Activated CD4-positive, alpha-beta T cell treated with anti-CD3 and anti-CD28 coated beads for 4 hours (primary cell): ENCODE data around the gene CD163L1.
"Not testable (repeated sequence)": the region's sequence is repeated elsewhere in the genome, so short reads cannot be mapped to it uniquely, and the experiment has no call there.

ENCODE experiments used
- DNase-seq, 2 donors: peaks; one replicate each; pipeline ENCODE4 v3.0.0-alpha.2; 2020

Gene CD163L1

GRCh38 chr12:7444076-7444475 is at the start of gene CD163L1:
TSS of gene CD163L1 (minus strand) at chr12:7444153. CDS start at chr12:7444127, 26 bp downstream.
- no peak for DNase-seq

- DNase-seq: no peak
Measured at GRCh38 chr12:7493006-7493405, 49.1 kb upstream of the CD163L1 start.

GRCh38 chr12:7486512-7486911 is 42.6 kb upstream of the CD163L1 start:
- no peak for DNase-seq

GRCh38 chr12:7485095-7485494 is 41.1 kb upstream of the CD163L1 start:
- no peak for DNase-seq

GRCh38 chr12:7483343-7483742 is 39.4 kb upstream of the CD163L1 start:
- DNase-seq: no peak

DNA sequence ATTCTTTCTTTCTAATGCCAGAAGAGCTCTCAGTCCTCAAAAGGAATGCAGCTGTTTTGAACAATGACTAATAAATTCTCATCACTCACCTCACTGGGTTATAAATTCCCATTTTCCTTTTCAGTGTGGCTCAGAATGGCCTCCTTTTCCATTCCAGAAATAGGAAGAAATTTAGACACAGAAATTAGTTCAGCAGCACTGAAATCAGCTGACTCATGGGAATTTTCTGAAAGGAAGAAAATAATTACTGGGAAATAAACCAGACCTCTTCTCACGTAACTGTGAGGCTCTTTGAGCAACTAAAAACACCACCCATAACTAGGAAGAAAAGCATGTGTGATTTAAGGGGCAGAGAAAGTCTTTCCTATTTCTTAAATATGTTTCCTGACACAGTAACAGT is 35.8 kb upstream of the CD163L1 start:
- DNase-seq: no peak

DNA sequence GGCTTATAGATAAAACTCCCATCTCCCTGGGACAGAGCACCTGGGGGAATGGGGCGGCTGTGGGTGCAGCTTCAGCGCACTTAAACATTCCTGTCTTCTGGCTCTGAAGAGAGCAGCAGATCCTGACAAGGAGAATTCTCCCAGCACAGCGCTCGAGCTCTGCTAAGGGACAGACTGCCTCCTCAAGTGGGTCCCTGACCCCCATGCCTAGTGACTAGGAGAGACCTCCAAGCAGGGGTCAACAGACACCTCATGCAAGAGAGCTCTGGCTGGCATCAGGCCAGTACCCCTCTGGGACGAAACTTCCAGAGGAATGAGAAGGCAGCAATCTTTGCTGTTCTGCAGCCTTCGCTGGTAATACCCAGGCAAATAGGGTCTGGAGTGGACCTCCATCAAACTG is 28.1 kb upstream of the CD163L1 start:
- no peak for DNase-seq

DNA sequence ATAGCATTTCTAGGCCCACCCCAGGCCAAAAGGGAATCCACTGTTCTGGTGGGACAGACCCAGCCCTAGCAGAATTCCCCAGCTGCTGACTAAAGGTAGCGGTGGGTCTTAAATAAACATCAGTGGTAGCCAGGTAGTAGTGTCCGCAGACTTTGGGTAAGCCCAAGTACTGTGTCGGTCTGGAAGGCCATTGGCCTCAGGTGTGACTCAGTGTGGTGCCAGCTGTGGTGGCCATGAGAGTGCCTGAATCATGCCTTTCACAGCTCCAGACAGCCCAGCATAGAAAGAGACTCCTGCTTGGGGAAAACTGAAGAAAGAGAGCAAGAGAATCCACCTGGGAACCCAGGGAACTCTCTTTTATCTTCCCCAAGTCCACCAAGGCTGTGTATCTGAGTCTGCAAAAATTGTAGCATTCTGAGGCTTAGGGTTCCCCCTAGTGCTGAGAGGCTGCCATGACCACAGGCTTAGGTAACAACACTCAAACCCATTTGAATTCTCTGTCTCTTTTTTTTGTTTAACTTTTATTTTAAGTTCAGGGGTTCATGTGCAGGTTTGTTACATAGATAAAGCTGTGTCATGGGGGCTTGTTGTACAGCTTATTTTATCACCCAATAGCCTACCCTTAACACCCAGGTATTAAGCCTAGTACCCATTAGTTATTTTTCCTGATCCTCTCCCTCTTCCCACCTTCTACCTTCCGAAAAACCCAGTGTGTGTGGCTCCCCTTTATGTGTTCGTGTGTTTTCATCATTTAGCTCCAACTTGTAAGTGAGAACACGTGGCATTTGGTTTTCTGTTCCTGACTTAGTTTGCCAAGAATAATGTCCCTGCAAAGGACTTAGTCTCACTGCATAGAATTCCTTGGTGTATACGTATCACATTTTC is 16.7 kb upstream of the CD163L1 start:
- peak; percentile 14 to 57 for DNase-seq

- no peak for DNase-seq
Measured at GRCh38 chr12:7459973-7460372, 16.0 kb upstream of the CD163L1 start.

- DNase-seq: no peak
Measured at GRCh38 chr12:7451756-7452155, 7.8 kb upstream of the CD163L1 start.

GRCh38 chr12:7450667-7451066 is 6.7 kb upstream of the CD163L1 start:
- no peak for DNase-seq

DNA sequence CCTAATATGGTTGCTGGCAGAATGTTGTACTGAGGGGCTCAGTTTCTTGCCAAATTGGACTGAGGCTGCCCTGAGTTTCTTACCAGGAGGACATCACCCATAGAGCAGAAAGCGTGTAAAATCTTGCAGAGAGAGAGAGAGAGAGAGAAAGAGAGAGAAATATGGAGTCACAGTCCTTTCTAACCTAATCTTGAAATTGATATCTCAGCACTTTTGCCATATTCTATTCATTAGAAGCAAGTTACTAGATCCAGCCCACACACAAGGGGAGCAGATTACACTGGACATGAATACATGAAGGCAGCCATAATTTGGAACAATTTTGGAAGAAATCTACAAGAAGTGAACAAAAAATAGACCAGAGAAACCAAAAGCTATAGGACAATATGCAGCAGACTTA is 4.1 kb upstream of the CD163L1 start:
- DNase-seq: no peak

GRCh38 chr12:7444537-7444936 is 584 bp upstream of the CD163L1 start:
- DNase-seq: no peak

- DNase-seq: no peak
Measured at GRCh38 chr12:7441216-7441615, 2.7 kb downstream of the CD163L1 start.

DNA sequence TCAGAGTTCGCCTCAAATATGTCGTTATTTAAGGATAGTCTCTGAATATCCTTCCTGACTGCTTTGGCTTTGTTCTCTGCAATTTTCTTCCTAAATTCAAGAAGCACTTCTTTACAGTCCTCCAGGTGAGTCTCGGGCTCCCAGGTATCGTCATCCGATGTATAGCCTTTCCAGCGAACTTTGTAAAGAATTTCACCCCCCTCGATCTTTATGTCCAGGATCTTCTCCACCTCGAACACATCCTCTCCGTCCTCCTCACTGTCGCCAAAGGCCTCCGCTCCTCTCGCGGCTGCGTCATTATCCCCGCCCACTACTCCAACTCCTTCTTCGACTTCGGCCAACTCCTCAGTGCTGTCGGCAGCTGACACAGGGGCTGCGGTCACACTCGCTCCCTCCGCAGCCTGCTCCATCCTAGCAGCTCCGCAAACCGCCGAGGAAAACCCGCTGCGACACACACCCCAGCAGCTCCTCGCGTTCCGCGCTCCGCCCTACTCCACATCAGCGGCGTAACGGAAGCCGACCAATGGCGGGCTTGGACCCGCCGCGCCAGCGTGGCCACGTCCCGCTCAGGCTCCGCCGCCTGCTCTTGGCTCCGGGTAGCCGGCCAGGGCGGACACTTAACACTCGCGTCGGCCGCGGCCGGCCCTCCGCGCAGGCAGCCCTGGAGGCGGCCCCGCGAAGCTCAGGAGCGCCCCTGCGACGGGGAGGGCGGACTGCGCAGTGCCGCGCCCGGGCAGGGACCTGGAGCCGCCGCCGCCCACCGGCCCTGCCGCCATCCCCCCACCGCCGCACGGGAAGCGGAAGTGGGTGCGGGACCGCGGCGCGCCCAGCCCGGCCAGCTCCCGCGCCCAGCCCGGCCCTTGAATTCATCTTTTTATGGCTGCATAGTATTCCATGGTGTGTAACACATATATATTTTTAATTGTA is 4.1 kb downstream of the CD163L1 start:
- peak; percentile 3 to 17 for DNase-seq

DNA sequence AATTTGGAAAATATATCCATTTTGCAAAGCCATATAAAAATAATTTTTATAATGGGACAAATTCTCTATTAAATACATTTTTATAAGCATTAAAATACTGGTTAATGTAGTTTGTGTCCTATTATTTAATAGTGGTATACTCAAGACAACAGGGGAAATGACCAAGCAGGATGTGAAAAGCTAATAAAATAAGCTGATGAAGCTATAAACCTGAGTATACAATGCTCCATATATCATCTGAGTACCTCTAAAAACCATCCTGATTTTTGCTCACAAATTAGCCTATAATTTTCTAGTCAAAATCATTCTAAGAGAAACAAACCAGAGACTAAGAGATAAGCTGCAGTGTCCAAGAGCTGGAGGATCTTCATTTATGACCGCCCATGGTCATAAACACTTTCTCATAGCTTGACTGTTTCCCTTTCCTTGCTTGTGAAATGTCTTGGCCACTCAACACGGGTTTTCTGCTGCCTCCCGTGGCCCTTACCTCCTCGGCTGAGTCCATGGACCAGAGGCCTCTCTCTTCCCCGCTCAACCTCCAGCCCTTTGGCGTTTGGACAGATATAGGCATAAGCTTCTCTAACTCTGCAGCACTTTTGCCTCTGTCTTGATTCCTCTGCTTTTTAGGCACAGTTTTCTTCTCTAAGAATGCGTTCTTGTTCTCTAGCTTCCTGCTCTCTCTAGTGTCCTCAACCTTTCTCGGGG is 5.5 kb downstream of the CD163L1 start:
- DNase-seq: not testable (repeated sequence)

GRCh38 chr12:7437494-7437893 is 6.5 kb downstream of the CD163L1 start:
- not testable (repeated sequence) for DNase-seq

GRCh38 chr12:7434670-7435069 is 9.3 kb downstream of the CD163L1 start:
- DNase-seq: no peak

DNA sequence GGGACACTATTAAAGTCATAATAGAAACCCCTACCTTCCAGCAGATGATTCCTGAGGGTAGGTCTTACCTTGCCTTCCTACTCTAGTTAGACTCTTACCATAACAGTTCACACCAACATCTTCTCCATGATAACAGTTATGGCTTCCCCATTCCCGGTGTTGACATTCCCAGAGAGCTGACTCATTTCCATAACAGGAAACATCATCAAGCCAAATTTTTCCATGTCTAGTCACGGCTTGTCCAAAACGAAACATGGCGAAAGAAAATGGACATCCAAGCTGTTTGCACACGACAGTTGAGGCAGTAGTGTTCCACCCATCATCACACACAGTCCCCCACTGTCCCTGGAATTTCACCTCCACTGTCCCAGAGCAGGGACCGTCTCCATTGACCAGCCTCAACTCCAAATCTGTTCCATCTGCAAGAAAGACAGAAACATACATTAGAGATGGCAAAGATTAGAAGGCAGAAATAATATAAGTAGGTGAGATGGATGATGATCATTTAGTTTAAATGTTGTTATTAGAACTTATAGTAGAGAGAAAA is 10.6 kb downstream of the CD163L1 start:
- no peak for DNase-seq

DNA sequence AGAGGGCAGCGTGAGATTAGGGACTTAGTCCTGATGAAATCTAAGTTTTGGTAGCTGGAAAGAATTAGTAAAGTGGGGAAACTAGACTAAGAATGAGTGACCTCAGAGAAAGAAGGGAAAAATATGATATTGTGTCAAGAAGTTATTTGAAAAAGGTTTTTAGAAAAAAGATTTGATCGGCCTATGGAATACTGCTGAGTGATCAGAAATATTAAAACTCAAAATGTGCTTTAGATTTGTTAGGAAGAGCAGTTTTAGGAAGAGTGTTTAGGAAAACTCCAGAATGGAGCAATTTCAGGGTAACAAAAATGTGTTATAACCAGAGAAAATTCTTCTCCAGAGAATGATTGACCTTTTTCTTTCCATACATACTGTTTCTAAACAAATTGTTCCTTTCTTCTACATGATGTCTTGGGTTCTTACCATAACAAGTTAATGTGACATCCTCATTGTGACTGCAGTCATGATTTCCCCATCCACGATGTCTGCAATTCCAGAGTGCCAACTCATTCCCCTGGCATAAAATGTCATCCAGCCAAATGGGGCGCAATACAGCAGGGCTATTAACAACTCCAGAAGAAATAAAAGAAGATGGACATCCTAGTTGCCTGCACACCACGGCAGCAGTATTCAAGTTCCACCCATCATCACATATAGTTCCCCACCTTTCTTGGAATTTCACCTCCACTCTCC is 11.8 kb downstream of the CD163L1 start:
- DNase-seq: no peak

DNA sequence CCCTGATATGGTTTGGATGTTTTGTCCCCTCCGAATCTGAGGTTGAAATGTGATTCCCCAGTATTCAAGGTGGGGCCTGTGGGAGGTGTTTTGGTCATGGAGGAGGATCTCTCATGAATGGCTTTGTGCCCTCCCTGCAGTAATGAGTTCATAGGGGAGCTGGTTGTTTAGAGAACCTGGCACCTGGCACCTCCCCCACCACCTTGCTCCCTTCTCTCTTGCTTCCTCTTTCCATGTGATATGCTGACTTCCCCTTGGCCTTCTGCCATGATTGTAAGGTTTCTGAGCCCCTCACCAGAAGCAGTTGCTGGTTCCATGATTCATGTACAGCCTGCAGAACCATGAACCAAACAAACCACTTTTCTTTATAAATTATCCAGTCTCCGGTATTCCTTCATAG is 32.6 kb downstream of the CD163L1 start:
- no peak for DNase-seq

DNA sequence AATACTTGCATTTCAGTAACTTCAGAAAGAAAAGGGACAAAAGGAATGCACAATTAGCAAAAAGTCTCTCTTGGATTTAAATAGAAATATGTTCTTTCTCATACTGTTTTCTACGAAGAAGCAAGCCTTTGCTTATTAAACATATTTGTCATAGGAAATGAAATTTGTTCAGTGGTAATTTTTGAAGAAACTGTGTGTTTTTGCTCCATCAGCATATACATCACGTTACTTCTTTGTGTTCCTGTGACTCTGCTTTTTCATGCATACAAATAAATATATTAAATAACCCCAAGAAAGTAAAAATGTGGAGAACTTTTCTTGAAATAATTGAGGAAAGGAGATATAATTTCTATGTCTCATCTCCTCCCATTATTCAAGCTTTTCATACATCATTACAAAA is 39.7 kb downstream of the CD163L1 start:
- DNase-seq: no peak
